ENCODE measurements around the gene CTDSPL. TPM values are rescaled to one million over a fixed set of nuclear protein-coding genes. Genes with fewer than 3 reads are reported as not detected.

CTDSPL gene
- total RNA-seq, 1 donor from 2014 or later: 107 TPM

DNA sequence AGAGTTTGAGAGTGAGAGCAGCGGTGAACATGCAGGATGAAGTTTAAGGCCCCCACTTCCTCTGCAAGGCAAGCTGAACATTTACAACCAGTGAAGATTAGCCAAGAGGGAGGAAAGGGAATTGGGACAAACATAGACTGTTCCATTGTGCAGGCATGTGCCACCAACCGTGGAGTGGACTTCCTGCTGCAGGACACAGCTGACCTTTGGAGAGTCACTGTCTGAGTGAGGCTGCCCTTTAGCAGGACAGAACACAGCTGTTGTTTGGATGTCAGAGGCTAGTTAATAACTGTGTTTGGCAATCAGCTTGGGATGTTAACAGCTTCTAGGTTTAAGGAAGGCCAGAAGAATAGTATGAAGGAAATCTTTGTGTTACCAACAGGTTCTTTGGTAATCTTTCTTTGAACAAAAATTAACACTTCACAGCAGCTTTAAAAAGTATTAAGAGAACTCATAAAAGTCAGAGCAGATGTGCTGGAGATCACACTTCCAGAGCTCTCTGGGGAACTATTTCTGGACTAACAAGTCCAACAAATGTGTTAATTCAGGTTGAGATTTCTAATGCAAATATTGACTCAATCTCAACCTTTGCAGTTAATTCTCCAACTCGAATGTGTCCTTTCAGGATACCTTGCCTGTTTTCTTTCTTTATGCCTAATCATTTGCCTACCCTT is 31.4 kb downstream of the CTDSPL start:
- DNase-seq: peak; percentile 57

DNA sequence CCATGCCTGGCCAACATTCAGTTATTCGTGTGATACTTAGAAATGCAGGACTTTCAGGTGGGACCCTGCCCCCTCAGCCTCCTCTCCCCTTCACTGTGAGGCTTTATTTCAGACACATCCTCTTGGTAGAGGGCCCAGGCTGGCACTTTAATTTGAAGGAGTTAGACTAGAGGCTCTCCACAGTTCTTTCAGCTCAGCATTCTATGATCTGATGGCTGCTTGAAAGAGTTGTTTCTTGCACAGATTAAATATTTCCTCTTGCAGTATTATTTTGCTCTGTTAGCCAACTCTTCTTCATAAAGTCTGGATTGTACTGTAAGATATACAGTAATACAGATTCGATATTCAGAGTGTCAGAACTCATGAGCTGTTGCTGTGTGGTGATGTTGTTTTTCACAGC is 35.1 kb downstream of the CTDSPL start:
- DNase-seq: no peak

DNA sequence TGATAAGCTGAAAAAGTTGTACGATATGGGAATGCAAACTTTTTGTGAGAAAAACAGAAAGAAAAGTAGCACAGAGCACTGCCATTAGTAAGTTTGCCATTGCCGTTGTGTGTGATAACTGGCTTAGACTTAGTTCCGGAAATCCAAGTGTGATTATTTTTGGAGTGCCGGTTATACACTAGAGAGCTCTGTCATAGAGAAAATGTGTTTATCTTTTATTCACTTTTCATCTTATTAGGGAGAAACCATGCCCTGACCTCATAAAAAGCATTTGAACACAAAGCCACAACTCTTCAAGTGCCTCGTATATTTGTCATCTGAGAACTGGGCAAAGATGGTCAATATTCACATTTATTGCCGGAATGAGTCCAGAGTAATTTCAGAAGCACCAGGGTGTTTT is 36.1 kb downstream of the CTDSPL start:
- no peak for DNase-seq

DNA sequence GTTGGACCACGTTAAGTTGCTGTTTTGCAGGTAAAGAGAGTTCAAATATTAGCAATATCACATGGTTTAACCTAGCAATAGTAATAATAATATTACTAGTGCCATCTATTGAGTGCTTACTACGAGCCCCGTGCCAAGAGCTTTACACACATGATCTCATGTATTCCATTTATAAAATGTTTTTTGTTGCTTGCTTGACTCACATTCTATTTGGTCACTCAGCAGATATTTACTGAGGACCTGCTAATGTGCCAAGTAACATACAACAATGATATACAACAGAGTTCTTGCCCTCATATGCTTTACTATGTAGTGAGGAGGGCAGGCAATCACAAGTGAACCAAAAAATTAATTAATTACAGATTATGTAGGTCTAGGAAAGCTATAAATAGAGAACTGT is 36.7 kb downstream of the CTDSPL start:
- DNase-seq: no peak

DNA sequence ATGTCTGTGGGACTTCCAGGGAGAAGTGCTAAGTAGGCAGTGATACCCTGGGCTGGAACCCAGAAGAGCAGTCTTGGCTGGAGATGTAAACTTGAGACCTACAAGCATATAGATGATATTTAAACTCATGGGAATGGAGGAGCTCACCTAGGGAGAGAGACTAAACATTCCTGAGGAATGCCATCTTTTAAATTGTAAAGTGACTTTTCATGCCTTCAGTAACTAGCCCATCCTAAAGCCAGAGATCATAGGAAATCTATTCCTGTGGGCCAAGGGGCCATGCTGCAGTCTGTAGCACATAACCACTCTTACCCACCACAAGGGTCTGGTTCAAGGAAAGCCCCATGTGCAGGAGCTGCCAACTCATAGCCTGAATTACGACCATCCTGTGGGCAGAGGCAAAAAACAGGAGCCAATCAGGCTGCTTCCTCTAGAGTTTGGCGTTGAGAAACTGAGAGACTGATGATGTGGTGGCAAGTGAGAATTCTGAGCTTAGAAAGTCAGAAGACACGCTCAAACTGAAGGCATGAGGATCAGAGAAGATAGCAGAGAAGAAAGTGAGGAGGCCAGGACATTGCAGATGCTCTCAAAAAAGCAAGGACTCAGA is 37.5 kb downstream of the CTDSPL start:
- DNase-seq: no peak

DNA sequence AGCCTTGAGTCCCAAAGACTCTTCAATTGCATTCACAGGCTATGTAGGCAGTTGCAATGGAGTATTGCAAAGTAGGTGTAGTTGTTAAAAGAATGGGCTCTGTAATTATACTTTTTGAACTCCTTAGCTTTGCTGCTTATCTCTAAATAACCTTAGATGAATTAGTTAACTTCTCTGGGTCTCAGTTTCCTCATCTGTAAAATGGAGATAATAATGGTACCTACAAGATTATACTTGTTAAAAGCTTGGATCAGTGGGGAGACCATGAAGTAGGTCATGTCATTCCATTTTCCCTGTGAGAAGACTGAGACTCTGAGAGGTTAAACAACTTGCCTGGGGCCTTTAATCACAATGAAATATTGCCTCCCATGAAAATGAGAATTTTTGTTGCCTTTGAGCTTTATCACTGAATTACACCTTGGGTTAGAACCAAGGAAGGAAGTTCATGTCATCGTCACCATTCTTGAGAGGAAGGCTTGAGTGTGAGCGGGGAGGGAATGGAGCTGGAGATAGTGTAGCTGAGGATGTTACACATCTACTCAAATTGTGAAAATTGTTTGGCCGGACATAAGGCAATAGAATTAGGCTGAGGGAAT is 38.1 kb downstream of the CTDSPL start:
- peak; percentile 67 for DNase-seq

DNA sequence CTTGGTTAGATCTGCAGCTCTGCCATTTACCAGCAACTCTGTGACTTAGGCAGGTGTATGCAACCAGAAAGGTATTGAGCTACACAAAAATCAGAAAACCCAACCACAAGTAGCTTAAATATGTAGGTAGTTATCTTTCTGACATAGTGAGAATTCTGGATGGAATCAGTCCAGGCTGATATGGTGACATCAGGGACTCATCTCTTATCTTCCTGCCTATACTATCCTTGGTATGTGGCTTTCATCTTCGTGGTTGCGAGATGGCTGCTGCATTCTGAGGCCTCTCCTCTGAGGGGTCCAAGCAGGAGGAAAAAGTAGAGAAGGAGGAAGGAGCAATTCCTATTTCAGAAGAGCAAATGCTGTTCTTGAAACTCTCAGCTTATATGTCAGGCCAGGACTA is 40.0 kb downstream of the CTDSPL start:
- no peak for DNase-seq

DNA sequence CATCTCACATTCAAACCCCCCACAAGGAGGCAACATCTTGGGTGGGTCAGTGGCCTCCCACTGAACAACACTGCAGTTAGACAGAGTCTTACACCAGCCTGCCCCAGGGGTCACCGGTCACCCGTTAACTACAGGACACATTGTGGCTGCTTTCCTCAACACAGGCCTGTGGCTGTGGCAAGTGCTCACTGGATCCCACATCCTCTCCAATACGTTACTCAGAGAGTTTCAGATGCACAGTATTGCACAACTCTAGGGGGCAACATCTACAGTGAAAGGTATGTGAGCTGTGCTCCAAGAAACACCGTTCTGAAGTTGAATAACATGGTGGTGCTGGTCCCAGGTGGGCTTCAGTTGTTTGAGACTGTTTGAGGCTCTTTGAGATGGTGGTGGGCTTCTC is 41.0 kb downstream of the CTDSPL start:
- DNase-seq: no peak

DNA sequence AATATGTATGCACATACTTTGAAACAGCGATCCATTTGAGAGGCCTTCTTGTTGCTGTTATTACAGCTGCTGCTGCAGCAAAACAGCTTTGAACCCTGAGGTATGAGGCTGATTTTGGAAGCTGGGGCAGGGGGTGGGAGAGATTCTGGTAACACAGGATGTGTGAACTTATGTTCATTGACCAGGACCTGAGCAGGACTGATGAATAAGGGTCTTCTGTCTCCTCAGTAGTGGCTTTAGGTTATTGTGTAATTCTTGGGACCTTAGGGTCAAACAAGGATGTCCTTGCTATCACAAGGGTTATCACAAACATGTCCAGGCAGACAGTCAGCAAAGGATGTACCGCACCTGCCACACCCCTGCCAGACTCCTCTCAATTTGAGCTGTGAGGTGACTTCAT is 41.6 kb downstream of the CTDSPL start:
- DNase-seq: no peak

DNA sequence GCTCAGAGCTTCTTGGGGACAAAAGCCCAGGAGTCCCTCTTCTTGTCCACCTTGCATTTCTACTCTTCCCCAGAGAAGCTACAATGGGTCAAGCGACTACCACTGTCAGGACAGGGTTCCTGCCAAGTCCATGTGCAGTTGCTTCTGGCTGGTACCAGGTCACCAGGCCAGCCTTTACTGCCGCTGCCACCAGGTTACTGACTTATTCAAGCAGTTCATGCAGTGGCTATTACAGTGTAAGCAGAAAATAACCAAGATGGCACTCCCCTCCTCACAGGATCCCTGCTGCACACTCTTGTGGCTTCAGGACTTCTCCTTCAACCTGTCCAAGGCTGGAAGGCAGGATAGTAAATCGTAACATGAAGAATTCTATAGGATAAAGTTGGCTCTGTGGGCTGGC is 42.1 kb downstream of the CTDSPL start:
- DNase-seq: no peak

DNA sequence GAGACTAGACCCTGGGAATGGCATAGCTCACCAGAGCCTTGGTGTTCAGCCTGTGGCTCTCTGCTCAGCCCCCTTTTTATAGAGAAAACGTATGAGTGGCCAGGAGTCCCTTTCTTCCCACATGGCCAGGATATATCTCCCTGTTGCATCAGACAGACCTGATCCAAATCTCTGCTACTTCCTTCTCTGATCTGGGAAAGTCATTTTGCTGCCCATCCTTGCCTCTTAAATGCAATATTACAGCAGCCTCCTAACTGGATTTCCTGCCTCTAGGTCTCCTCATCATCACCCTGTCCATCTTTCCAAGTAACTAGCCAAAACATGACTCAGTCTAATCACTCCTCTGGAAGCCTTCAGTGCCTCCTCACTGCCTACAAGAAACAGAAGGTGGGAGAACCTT is 42.9 kb downstream of the CTDSPL start:
- peak; percentile 50 for DNase-seq

DNA sequence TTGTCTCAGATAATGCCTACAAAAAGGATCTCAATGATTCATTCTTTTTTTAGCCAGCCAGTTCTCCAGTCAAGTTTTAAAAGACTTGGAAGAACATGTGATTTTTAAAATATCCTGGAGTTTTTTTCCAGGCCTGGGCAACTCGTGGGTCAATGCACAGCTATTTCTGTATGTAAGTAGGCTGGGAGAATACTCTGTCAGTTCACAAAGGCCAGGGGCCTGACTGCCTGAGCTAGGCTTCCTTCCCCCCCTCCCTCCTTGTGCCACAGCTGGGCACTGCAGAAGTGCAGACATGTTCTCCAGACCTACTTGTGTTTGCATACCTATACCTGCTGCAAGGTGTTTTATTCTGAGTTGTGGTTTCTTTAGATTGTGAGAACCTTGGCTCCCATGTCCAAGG is 43.7 kb downstream of the CTDSPL start:
- peak; percentile 26 for DNase-seq

DNA sequence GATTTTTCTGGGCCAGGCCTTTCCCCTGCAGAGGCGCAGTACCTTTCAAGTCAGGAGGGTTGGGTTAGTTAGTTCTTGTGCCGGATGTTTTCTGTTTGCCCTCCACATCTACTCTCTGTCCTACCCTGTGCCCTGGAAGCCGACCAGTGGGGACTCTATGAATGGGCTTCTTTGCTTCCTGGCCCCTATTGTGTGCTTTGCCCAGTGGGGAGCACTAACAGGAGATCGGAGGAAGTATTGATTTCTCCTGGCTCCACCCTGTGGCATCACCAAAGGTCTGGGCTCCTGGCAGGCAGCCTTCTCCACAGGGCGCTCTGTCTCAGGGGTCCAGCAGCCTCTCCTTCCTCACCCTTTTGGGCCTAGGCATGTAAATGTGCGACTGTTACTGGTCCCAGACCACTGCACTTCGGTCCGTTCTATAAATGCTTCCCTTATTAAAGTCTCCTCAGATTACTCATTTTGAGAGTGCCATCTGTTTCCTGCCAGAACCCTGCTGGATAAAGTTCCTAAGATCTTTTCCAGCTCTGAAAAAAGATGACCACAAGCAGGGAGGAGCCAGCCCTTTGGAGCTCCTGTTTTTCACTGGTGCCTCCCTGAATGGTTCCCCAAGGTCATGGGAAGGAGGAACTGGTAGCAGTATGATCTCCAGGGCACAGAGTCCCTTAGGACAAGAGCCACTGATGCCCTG is 44.5 kb downstream of the CTDSPL start:
- DNase-seq: peak; percentile 88

DNA sequence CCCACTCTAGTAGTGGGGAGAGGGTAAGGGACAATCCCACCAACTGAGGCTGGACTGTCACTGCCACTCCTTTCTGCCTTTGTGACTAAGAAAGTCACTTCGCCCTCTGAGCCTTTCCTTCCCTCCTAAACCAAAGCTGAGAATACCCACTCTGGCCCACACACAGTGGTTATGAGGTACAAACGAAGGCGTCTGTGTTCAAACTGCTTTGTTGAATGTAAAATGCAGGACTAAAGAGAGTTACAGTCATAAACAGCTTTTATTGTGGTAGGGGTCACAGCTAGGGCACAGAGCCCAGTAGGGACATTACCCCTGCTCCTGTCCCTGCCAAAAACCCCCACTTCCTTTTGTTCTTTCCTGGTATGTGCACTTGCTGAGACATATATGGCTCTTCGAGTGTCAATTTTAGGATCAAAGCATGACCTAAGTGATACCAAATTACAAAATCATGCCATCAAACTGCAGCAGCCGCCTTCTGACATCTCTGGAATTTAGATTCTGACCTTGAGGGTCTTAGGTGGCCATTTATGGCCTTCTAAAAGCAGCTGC is 45.1 kb downstream of the CTDSPL start:
- DNase-seq: peak; percentile 22

DNA sequence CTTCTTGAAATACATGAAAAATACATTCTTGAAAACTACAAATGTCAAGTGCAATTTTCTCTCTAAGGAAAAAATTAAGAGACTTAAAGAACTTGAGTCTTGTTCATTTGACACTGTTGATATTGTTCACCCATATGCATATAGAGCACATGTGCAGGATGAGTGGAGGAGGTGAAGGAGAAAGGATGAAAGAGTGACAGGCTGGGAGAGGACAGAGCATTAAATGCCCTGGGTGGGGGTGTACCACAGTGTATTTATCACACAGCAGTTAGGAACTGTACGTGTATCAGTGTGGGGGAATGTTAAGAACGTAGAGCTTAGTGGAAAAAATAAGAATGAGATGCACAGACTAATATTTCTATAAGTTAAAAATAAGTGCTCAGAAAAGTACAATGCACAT is 45.7 kb downstream of the CTDSPL start:
- no peak for DNase-seq

DNA sequence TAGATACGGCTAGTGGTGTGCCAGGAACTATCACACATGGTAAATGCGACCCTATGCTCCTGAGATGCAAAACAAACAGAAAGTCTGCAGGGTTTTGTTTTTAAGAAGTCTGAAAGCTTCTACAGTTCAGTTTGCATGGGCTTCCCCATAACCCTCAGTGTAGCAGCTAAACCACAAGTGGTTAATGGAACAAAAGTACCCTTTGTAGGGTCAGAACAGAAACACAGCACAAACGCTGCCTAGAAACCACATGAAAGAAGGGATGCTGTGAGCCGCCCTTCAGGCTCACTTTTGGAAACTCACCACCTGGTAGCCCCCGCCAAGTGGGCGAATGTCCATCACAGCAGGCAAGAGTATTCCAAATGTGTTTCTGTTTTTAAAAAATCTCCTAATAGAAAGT is 46.2 kb downstream of the CTDSPL start:
- DNase-seq: no peak

DNA sequence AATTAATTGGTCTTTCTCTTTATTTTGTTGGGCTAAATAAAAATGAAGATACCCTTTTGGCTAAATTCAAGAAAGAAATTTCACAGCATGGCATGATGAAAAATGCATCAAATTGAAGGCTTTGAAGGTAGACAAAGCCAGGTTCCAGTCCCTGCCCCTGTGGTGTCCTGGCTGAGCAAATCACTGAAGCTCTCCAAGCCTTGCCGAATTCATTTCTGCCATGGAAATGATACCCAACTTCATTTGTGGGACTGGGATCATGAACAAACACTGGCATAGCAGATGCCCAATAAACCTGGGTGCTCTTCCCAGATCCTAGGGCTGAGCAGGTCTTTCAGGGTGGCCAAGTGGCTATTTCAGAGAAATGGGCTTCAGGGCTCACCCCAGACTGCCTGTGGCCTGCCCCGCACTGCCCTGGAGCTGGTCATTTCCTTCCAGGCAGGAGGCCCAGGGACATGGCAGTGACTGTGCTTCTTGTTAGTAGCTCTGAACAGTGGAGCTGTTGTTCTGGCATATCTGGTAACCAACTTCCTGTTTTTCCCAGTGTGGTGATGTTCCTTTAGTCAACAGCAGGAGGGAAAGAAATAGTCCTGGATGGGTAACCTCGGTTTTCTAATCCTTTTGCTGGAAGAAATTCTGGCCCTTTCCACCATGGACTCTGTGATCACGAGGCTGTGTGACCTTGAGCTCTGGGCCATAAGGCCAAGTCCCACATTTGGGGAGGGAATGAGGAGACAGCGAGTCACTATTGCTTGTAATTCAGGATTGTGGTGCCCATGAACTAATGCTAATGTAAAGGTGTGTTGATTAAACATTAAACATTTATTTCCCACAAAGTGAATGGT is 47.6 kb downstream of the CTDSPL start:
- DNase-seq: peak; percentile 50

DNA sequence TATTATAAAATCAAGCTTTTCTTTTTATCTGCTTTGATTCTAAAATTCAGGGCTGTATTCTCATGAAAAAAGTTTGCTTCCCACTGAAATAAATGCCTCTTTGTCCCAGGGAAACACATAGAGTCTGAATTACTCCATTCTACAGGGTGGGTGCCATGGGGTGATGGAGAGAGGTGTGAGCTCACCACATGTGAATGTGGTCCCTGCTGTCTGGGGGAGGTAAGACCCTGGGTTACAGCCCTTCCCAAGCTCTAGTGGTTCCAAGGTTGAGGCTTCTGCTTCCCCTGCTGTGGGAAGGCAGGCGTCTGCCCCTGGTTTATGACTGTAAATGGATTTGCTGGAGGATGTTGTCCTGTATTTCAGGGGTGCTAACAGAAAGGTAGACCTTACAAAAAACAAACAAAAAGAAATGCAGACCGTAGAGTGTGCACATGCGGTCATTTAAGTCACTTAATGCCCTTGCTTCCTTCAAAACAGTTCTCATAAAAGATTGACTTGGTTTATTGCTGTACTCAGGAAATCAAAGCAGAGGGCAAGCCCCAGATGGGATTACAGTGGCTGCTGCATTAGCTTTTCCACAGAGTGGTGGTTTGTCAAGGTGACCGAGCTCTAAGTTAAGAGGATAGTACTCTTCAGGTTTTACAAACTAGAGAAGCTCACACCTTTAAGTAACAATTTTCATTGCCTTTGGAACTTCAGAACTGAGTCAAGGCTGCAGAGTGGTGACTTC is 49.2 kb downstream of the CTDSPL start:
- DNase-seq: peak; percentile 31

DNA sequence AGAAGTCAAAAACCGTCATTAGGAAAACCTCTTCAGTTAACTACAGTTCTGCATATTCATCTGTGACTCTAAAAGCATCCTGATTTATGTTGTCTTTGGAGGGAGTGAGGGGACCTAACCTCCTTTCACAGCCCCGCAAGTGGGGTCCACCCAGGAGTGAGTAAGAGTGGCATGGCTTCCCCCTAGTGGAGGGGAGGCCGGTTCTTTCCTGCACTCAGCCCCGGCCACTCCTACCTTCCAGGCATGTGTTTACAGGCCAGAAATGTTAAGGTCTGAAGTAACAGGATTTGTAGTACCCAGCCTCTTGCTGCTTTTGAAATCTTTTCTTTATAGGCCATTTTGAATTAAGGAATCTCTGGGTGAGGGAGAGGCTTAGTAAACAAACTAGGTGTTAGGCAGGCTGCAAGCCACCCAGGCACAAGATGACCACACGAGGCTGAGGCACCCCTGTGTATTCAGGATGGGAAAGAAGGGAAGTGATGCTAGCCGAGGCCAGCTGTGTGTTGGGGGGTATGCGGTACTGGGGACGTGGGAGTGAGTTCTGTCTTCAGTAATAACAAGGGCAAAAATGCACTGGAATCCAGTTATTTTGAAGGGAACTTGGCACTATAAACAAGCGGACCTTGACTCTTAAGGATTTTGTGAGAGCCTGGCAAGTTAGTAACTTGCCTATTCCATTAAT is 50.5 kb downstream of the CTDSPL start:
- DNase-seq: no peak

DNA sequence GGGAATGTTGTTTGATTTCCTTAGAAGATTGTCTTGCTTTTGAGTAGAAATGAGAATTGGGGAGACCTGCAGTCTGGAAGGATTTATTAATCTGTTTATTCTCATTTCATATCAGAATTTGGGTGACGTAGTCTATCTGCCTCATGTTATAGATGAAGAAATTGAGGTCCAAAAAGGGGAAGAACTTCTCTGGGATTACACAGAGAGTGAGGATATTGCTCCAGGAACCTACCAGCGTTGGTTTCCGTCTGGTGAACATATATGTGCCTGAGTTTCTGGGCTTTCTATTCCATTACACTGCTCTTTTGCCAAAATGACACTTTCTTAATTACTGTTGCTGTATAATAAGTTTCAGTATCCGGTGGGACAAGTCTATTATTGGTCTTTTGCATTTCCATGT is 51.8 kb downstream of the CTDSPL start:
- DNase-seq: no peak

DNA sequence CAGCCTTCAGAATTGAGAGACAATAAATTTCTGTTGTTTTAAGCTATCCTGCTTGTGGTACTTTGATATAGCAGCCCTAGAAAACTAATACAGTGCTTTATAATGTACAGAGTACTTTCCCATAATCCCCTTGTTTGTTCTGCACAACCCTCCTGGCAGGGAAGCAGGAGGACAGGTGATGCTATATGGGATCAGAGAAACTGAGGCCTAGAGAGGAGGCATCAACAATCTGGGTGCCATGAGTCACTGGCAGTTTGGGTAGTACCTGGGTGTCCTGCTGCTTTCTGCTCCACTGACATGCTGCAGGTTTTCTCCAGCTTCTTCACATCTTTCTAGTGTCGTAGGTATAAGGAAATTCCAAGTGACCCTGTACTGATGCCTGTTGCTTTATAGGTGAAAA is 55.0 kb downstream of the CTDSPL start:
- DNase-seq: no peak

Data from dermis blood vessel endothelial cell (primary cell).